GM23338 (cell line): Measurements from ENCODE around the gene FAM216A. TPM values are rescaled to one million over a fixed set of nuclear protein-coding genes. Genes with fewer than 3 reads are reported as not detected.

Experiments used
- ATAC-seq: fragments of 200-7000 bp; cut with Tn5 transposase; 3 replicates; pipeline ENCODE4 v1.9.1; 2020
- DNase-seq: peaks from one replicate; pipeline ENCODE4 v3.0.0-alpha.2; 2015; ENCODE audit warnings: low spot score
- H2AFZ ChIP-seq: fragments of 200-600 bp; sonication (generic); 2 replicates; pipeline ENCODE4 v1.8.0; 2016; ENCODE audit warnings: antibody characterized with exemption, mild to moderate bottlenecking, moderate library complexity
- H3F3A ChIP-seq: fragments of 200-600 bp; sonication (generic); replicated peaks from 2 replicates; pipeline ENCODE4 v1.8.0; 2017; ENCODE audit warnings: antibody characterized with exemption, mixed run types, low read depth
- H3K27ac ChIP-seq: fragments of 200-600 bp; sonication (generic); 2 replicates; pipeline ENCODE4 v1.6.1; 2016; ENCODE audit warnings: low read depth
- H3K27me3 ChIP-seq: fragments of 200-600 bp; sonication (generic); 2 replicates; pipeline ENCODE4 v1.8.0; 2016; ENCODE audit warnings: mild to moderate bottlenecking, mixed run types, moderate library complexity; ENCODE audit not compliant: insufficient read depth
- H3K36me3 ChIP-seq: fragments of 200-600 bp; sonication (generic); 2 replicates; pipeline ENCODE4 v1.8.0; 2016; ENCODE audit warnings: mild to moderate bottlenecking; ENCODE audit not compliant: insufficient read depth
- H3K4me1 ChIP-seq: fragments of 200-600 bp; sonication (generic); 2 replicates; pipeline ENCODE4 v1.8.0; 2016; ENCODE audit warnings: mild to moderate bottlenecking, moderate library complexity; ENCODE audit not compliant: insufficient read depth
- H3K4me2 ChIP-seq: fragments of 200-600 bp; sonication (generic); 2 replicates; pipeline ENCODE4 v1.7.1; 2017; ENCODE audit warnings: mixed run types
- H3K4me3 ChIP-seq: fragments of 200-600 bp; sonication (generic); 2 replicates; pipeline ENCODE4 v1.6.1; 2016; ENCODE audit warnings: mixed run types
- H3K79me2 ChIP-seq: fragments of 200-600 bp; sonication (generic); replicated peaks from 2 replicates; pipeline ENCODE4 v1.8.0; 2017; ENCODE audit warnings: mild to moderate bottlenecking; ENCODE audit not compliant: insufficient read depth
- H3K9me2 ChIP-seq: fragments of 200-600 bp; sonication (generic); 2 replicates; pipeline ENCODE4 v1.8.0; 2017; ENCODE audit not compliant: insufficient read depth
- H4K20me1 ChIP-seq: fragments of 200-600 bp; sonication (generic); replicated peaks from 2 replicates; pipeline ENCODE4 v1.8.0; 2017; ENCODE audit warnings: mild to moderate bottlenecking; ENCODE audit not compliant: insufficient read depth
- H3K27ac Mint-ChIP-seq: 2 replicates; pipeline ENCODE4 v1.8.0; 2020; ENCODE audit warnings: inconsistent platforms, mild to moderate bottlenecking, moderate library complexity, mixed read lengths
- H3K27me3 Mint-ChIP-seq: 3 replicates; pipeline ENCODE4 v1.8.0; 2022; ENCODE audit warnings: low read depth, mild to moderate bottlenecking, moderate library complexity, mixed read lengths, inconsistent platforms; ENCODE audit not compliant: insufficient read depth, poor library complexity
- H3K36me3 Mint-ChIP-seq: 3 replicates; pipeline ENCODE4 v1.8.0; 2021; ENCODE audit warnings: low read depth, mild to moderate bottlenecking, inconsistent platforms, moderate library complexity, mixed read lengths
- H3K4me1 Mint-ChIP-seq: 3 replicates; pipeline ENCODE4 v1.8.0; 2020; ENCODE audit warnings: mild to moderate bottlenecking, inconsistent platforms, mixed read lengths
- H3K4me3 Mint-ChIP-seq: 3 replicates; pipeline ENCODE4 v1.8.0; 2021; ENCODE audit warnings: moderate library complexity, mild to moderate bottlenecking, inconsistent platforms, mixed read lengths
- H3K9me3 Mint-ChIP-seq: 3 replicates; pipeline ENCODE4 v1.8.0; 2020; ENCODE audit warnings: moderate library complexity, mild to moderate bottlenecking, inconsistent platforms, mixed read lengths
- CREB1 ChIP-seq: fragments of 250-450 bp; sonication (Bioruptor Pico); IDR thresholded peaks from 2 replicates; pipeline ENCODE4 v1.5.0; 2020; ENCODE audit warnings: low read depth, mild to moderate bottlenecking, moderate library complexity
- EZH2 ChIP-seq: fragments of 200-600 bp; sonication (generic); IDR thresholded peaks from one replicate; pipeline ENCODE4 v1.8.0; 2017; ENCODE audit warnings: antibody characterized with exemption, mild to moderate bottlenecking, low read depth; ENCODE audit not compliant: unreplicated experiment
- EZH2phosphoT487 ChIP-seq: fragments of 200-600 bp; sonication (generic); IDR thresholded peaks from one replicate; pipeline ENCODE4 v1.8.1; 2018; ENCODE audit warnings: antibody characterized with exemption; ENCODE audit not compliant: unreplicated experiment
- JUNB ChIP-seq: IDR thresholded peaks from one replicate; pipeline ENCODE4 v1.6.1; 2016; ENCODE audit warnings: antibody characterized with exemption; ENCODE audit not compliant: unreplicated experiment
- NANOG ChIP-seq: IDR thresholded peaks from 2 replicates; pipeline ENCODE4 v1.6.1; 2016; ENCODE audit warnings: antibody characterized with exemption, borderline replicate concordance
- POLR2AphosphoS5 ChIP-seq: IDR thresholded peaks from 2 replicates; pipeline ENCODE4 v1.6.1; 2016; ENCODE audit warnings: antibody characterized with exemption, low read depth
- STAT1 ChIP-seq: IDR thresholded peaks from one replicate; pipeline ENCODE4 v1.6.1; 2016; ENCODE audit warnings: antibody characterized with exemption; ENCODE audit not compliant: unreplicated experiment
- ZNF114 ChIP-seq: fragments of 250-450 bp; sonication (Bioruptor Pico); IDR thresholded peaks from 2 replicates; pipeline ENCODE4 v1.5.0; 2020; ENCODE audit warnings: mild to moderate bottlenecking, moderate library complexity
- ZNF331 ChIP-seq: fragments of 250-450 bp; sonication (Bioruptor Pico); IDR thresholded peaks from 2 replicates; pipeline ENCODE4 v1.5.0; 2020; ENCODE audit warnings: low read depth, mild to moderate bottlenecking, moderate library complexity
- polyA plus RNA-seq: library from polyadenylated mRNA; unstranded; fragments of >200 nt; fragmentation: Nextera tagmentation; extraction: Ambion mirVana; gene quantifications from 2 replicates; pipeline ENCODE4 v1.2.1, GENCODE V29; 2016
- total RNA-seq: library from RNA; depleted of rRNA; stranded (reverse); fragments of >200 nt; shearing (Covaris generic); gene quantifications from 2 replicates; pipeline ENCODE4 v1.2.3, GENCODE V29; 2014
- TF ChIP-seq, protein P1 (sequence below): fragments of 250-450 bp; sonication (Bioruptor Pico); IDR thresholded peaks from 2 replicates; pipeline ENCODE4 v1.5.0; 2020; ENCODE audit warnings: mild to moderate bottlenecking, moderate library complexity
- TF ChIP-seq, protein P2 (sequence below), 2 experiments: fragments of 200-600 bp in 1 of 2; sonication (generic) in 1 of 2; conservative IDR thresholded peaks; 2 replicates each; pipeline versions ENCODE4 v1.5.1 to v1.6.1; 2016 to 2017; ENCODE audit warnings: antibody characterized with exemption in 2 of 2, low read depth in 2 of 2, mild to moderate bottlenecking in 2 of 2, moderate library complexity in 1 of 2
- TF ChIP-seq, protein P3 (sequence below): IDR thresholded peaks from one replicate; pipeline ENCODE4 v1.6.1; 2018; ENCODE audit warnings: antibody characterized with exemption; ENCODE audit not compliant: unreplicated experiment
- TF ChIP-seq, protein P4 (sequence below): IDR thresholded peaks from 2 replicates; pipeline ENCODE4 v1.6.1; 2016; ENCODE audit warnings: antibody characterized with exemption

Gene FAM216A
- total and polyA plus RNA-seq, 2 experiments from 2014 or later, result 27.1 to 53.0 TPM

DNA sequence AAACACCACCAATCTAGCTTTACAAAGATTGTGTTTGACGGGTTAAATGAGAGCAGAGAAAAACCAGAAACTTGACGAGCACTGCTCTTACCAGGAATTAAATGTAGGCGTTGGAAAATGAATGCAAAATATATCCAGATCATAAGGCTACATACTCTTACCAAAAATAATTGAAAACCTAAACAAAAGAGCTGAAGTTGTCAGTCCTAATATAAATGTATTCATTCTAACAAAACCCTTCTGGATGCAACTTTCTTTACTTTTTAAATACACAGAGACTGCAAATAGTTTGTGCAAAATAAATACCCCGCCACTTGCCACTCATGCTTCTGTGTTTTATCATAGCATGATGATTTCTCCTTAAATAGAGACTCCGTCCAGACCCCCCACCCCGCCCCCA, 66.2 kb downstream of the FAM216A start:
- DNase-seq (no peak), ATAC-seq (no peak)
- peaks cover 7% of the 10 kb centered on the region; the same call in 2 of the 3 replicates for H3K4me1 Mint-ChIP-seq
- H3K79me2 ChIP-seq, result no peaks in the 10 kb centered on the region
- H2AFZ ChIP-seq, result no peak overlapping the region
- peaks cover 10% of the 10 kb centered on the region for H4K20me1 ChIP-seq
- no peak overlapping the region for H3K4me3 ChIP-seq
- H3F3A ChIP-seq, result no peaks in the 10 kb centered on the region
- H3K36me3 Mint-ChIP-seq, result peaks cover 18% of the 10 kb centered on the region
- H3K27me3 Mint-ChIP-seq, result no peaks in the 10 kb centered on the region
- TF ChIP-seq, protein P1, sequence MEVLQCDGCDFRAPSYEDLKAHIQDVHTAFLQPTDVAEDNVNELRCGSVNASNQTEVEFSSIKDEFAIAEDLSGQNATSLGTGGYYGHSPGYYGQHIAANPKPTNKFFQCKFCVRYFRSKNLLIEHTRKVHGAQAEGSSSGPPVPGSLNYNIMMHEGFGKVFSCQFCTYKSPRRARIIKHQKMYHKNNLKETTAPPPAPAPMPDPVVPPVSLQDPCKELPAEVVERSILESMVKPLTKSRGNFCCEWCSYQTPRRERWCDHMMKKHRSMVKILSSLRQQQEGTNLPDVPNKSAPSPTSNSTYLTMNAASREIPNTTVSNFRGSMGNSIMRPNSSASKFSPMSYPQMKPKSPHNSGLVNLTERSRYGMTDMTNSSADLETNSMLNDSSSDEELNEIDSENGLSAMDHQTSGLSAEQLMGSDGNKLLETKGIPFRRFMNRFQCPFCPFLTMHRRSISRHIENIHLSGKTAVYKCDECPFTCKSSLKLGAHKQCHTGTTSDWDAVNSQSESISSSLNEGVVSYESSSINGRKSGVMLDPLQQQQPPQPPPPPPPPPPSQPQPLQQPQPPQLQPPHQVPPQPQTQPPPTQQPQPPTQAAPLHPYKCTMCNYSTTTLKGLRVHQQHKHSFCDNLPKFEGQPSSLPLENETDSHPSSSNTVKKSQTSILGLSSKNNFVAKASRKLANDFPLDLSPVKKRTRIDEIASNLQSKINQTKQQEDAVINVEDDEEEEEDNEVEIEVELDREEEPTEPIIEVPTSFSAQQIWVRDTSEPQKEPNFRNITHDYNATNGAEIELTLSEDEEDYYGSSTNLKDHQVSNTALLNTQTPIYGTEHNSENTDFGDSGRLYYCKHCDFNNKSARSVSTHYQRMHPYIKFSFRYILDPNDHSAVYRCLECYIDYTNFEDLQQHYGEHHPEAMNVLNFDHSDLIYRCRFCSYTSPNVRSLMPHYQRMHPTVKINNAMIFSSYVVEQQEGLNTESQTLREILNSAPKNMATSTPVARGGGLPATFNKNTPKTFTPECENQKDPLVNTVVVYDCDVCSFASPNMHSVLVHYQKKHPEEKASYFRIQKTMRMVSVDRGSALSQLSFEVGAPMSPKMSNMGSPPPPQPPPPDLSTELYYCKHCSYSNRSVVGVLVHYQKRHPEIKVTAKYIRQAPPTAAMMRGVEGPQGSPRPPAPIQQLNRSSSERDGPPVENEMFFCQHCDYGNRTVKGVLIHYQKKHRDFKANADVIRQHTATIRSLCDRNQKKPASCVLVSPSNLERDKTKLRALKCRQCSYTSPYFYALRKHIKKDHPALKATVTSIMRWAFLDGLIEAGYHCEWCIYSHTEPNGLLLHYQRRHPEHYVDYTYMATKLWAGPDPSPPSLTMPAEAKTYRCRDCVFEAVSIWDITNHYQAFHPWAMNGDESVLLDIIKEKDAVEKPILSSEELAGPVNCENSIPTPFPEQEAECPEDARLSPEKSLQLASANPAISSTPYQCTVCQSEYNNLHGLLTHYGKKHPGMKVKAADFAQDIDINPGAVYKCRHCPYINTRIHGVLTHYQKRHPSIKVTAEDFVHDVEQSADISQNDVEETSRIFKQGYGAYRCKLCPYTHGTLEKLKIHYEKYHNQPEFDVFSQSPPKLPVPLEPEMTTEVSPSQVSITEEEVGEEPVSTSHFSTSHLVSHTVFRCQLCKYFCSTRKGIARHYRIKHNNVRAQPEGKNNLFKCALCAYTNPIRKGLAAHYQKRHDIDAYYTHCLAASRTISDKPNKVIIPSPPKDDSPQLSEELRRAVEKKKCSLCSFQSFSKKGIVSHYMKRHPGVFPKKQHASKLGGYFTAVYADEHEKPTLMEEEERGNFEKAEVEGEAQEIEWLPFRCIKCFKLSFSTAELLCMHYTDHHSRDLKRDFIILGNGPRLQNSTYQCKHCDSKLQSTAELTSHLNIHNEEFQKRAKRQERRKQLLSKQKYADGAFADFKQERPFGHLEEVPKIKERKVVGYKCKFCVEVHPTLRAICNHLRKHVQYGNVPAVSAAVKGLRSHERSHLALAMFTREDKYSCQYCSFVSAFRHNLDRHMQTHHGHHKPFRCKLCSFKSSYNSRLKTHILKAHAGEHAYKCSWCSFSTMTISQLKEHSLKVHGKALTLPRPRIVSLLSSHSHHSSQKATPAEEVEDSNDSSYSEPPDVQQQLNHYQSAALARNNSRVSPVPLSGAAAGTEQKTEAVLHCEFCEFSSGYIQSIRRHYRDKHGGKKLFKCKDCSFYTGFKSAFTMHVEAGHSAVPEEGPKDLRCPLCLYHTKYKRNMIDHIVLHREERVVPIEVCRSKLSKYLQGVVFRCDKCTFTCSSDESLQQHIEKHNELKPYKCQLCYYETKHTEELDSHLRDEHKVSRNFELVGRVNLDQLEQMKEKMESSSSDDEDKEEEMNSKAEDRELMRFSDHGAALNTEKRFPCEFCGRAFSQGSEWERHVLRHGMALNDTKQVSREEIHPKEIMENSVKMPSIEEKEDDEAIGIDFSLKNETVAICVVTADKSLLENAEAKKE (CRISPR knock-in tag), result no peak
- TF ChIP-seq STAT1, result no peak
- TF ChIP-seq ZNF114 (CRISPR knock-in tag), result no peak
- TF ChIP-seq NANOG, result no peak
- TF ChIP-seq JUNB, result no peak
- TF ChIP-seq ZNF331 (CRISPR knock-in tag), result no peak
- no peak for TF ChIP-seq CREB1 (CRISPR knock-in tag)
- TF ChIP-seq, protein P2, sequence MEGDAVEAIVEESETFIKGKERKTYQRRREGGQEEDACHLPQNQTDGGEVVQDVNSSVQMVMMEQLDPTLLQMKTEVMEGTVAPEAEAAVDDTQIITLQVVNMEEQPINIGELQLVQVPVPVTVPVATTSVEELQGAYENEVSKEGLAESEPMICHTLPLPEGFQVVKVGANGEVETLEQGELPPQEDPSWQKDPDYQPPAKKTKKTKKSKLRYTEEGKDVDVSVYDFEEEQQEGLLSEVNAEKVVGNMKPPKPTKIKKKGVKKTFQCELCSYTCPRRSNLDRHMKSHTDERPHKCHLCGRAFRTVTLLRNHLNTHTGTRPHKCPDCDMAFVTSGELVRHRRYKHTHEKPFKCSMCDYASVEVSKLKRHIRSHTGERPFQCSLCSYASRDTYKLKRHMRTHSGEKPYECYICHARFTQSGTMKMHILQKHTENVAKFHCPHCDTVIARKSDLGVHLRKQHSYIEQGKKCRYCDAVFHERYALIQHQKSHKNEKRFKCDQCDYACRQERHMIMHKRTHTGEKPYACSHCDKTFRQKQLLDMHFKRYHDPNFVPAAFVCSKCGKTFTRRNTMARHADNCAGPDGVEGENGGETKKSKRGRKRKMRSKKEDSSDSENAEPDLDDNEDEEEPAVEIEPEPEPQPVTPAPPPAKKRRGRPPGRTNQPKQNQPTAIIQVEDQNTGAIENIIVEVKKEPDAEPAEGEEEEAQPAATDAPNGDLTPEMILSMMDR (conservative IDR thresholded peaks at IDR 0.05; ENCODE audit: low read depth in 2 of 2), result no peak
- no peak for TF ChIP-seq EZH2phosphoT487
- TF ChIP-seq POLR2AphosphoS5, result no peak
- TF ChIP-seq, protein P3, sequence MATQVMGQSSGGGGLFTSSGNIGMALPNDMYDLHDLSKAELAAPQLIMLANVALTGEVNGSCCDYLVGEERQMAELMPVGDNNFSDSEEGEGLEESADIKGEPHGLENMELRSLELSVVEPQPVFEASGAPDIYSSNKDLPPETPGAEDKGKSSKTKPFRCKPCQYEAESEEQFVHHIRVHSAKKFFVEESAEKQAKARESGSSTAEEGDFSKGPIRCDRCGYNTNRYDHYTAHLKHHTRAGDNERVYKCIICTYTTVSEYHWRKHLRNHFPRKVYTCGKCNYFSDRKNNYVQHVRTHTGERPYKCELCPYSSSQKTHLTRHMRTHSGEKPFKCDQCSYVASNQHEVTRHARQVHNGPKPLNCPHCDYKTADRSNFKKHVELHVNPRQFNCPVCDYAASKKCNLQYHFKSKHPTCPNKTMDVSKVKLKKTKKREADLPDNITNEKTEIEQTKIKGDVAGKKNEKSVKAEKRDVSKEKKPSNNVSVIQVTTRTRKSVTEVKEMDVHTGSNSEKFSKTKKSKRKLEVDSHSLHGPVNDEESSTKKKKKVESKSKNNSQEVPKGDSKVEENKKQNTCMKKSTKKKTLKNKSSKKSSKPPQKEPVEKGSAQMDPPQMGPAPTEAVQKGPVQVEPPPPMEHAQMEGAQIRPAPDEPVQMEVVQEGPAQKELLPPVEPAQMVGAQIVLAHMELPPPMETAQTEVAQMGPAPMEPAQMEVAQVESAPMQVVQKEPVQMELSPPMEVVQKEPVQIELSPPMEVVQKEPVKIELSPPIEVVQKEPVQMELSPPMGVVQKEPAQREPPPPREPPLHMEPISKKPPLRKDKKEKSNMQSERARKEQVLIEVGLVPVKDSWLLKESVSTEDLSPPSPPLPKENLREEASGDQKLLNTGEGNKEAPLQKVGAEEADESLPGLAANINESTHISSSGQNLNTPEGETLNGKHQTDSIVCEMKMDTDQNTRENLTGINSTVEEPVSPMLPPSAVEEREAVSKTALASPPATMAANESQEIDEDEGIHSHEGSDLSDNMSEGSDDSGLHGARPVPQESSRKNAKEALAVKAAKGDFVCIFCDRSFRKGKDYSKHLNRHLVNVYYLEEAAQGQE, result no peak
- no peak for TF ChIP-seq EZH2
- TF ChIP-seq, protein P4, sequence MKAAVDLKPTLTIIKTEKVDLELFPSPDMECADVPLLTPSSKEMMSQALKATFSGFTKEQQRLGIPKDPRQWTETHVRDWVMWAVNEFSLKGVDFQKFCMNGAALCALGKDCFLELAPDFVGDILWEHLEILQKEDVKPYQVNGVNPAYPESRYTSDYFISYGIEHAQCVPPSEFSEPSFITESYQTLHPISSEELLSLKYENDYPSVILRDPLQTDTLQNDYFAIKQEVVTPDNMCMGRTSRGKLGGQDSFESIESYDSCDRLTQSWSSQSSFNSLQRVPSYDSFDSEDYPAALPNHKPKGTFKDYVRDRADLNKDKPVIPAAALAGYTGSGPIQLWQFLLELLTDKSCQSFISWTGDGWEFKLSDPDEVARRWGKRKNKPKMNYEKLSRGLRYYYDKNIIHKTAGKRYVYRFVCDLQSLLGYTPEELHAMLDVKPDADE, result no peak
- H3K4me3 Mint-ChIP-seq, result no peak overlapping the region
- H3K27ac Mint-ChIP-seq, result no peak overlapping the region
- no peak overlapping the region for H3K4me2 ChIP-seq
- H3K9me3 Mint-ChIP-seq, result no peaks in the 10 kb centered on the region
- no peaks in the 10 kb centered on the region for H3K27me3 ChIP-seq
- H3K27ac ChIP-seq, result no peak overlapping the region; the same call in 1 of the 2 replicates
- no peaks in the 10 kb centered on the region for H3K4me1 ChIP-seq
- H3K9me2 ChIP-seq, result no peaks in the 10 kb centered on the region
- H3K36me3 ChIP-seq, result peaks cover 19% of the 10 kb centered on the region
